ENCODE data around the gene STK39.

The STK39 gene

DNA sequence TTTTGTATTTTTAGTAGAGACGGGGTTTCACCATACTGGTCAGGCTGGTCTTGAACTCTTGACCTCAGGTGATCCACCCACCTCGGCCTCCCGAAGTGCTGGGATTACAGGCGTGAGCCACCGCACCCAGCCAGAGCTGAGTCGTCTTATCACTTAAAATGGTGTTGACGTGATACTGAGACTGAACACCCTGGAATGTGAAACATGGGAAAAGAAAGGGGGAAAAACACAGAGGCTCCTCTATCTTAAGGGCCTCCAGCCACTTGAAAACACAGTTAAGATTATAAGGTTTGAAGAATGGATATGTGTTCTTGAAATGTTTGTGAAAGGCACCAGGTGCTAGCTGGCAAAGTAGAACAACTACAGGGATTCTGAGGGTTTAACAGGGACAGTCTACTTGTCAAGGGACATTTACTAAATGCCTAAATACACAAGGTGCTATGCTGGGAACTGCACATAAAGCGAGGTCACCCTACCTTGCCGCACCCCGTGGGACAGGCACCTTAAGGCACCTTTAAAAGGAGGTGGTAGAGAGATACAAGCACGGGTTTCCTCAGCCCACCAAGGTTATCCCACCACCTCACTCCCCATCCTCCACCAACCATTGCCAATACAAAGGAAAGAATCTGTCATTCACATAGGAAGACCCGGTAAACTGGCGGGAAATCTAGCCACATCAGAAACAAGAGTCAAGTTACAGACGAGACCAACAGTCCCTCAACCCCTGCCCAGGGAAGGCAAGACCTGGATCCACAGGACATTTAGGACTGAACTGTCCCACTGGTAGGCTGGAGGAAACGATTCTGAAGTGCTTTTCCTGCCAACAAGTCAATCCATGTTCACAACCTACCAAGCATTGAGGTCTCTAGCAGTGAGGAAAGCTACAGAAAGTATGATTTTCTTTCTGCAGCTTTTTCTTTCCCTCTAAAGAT lies 43.4 kb downstream of the STK39 start:
- peak in 1 of 2 donors; percentile 43 for DNase-seq (ENCODE audit: low read depth in 2 of 2)
- TF ChIP-seq, protein P1, sequence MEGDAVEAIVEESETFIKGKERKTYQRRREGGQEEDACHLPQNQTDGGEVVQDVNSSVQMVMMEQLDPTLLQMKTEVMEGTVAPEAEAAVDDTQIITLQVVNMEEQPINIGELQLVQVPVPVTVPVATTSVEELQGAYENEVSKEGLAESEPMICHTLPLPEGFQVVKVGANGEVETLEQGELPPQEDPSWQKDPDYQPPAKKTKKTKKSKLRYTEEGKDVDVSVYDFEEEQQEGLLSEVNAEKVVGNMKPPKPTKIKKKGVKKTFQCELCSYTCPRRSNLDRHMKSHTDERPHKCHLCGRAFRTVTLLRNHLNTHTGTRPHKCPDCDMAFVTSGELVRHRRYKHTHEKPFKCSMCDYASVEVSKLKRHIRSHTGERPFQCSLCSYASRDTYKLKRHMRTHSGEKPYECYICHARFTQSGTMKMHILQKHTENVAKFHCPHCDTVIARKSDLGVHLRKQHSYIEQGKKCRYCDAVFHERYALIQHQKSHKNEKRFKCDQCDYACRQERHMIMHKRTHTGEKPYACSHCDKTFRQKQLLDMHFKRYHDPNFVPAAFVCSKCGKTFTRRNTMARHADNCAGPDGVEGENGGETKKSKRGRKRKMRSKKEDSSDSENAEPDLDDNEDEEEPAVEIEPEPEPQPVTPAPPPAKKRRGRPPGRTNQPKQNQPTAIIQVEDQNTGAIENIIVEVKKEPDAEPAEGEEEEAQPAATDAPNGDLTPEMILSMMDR (IDR thresholded peaks at IDR 0.05; ENCODE audit: low read depth, low read length), result no peak
- no peak overlapping the region for H3K4me3 ChIP-seq (replicated peaks in 1 of 2; ENCODE audit: low read depth in 2 of 2, low read length in 2 of 2)

DNA sequence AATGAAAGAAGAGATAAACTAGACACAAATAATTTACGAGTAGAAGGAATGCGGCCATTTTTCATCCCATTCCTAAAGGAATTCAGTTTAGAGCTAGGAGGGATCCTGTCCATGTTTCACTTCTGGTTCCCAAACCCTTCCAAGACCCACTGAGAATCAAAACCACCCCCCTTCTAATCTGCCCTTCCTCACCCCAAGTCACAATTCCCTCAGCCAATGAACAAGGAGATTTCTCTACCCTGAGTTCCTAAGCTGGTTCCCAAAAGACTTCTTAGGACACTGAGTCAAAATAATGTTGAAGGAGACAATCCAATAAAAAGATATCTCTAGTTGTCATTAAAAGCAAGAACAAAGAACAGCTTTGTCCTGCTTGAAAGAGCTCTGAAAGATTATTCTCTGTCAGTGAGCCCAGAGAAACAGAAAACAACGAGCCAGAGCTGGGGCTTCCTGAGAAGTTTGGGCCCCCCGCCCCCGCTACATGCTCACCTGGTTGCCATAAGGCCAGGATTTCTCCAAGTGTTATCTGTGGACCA lies 45.7 kb downstream of the STK39 start:
- no peak for DNase-seq (ENCODE audit: low read depth in 2 of 2)
- H3K4me3 ChIP-seq (replicated peaks in 1 of 2; ENCODE audit: low read depth in 2 of 2, low read length in 2 of 2), result no peak overlapping the region
- TF ChIP-seq, protein P1 (IDR thresholded peaks at IDR 0.05; ENCODE audit: low read depth, low read length), result no peak

DNA sequence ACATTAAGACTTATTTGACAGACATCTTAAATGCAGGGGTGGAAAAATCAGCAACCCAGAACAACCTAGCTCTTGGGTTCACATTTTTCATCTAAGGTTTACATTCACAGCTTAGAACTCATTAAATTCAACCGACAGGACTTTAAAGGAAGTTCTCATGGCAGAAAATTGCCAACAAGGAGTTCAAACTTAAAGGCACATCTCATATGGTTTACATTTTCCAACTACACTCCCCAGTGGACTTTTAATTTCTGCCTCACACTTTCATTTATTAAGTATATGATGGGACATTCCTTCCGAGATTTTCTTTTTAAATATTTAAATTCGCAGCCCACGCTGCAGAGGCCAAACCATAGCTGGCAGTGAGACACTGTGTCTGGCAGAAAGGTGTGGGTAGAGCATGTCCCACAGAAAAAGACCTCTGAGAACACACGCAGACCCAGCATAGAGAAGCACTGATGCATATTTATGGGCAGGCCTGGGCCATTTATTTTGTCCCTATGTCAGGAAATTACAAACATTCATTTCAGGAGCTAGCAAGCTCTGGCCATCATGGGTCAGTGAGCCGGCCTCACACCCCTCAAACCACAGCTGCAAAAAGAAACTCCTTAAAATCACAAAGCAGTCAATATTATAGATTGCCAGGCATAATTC lies 46.3 kb downstream of the STK39 start:
- TF ChIP-seq, protein P1 (IDR thresholded peaks at IDR 0.05; ENCODE audit: low read depth, low read length), result no peak
- H3K4me3 ChIP-seq (replicated peaks in 1 of 2; ENCODE audit: low read depth in 2 of 2, low read length in 2 of 2), result no peak overlapping the region

DNA sequence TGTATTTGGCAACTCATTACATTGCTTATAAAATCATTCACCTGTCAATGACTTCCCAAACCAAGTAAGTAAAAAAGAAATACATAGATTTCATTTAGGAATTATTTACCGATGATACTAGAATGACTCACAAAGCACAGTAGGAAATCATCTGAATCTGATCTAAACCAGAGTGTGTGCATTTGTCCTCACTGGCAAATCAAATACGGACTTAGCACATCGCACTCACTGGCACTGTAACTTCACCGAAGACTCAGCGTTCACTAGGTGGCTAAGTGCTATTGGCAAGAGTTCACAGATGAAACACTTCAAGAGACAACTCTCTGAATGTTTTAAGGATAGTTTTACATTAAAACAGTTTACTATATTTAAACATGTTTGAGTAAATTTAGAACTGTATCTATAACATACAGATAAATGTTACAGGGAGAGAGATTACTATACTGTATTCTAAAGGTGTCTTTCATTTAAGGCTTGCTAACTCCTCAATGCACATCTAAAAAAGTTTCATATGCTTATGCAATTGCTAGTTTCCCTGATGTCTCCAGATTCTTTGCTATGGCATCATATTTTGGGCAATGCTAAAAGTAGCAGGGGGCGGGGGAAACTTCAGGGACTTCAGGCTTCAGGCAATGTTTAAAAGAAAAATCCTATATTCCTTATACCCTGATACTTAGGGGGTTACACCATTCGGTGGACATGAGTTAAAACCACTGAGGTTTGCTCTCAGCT lies 48.8 kb downstream of the STK39 start:
- no peak overlapping the region for H3K4me3 ChIP-seq (replicated peaks in 1 of 2; ENCODE audit: low read depth in 2 of 2, low read length in 2 of 2)
- TF ChIP-seq, protein P1 (IDR thresholded peaks at IDR 0.05; ENCODE audit: low read depth, low read length), result no peak
- DNase-seq (ENCODE audit: low read depth in 2 of 2), result peak in 1 of 2 donors; percentile 54

More for the DNA sequence above, 46.3 kb downstream of the STK39 start:
- DNase-seq (ENCODE audit: low read depth in 2 of 2), result no peak

DNA sequence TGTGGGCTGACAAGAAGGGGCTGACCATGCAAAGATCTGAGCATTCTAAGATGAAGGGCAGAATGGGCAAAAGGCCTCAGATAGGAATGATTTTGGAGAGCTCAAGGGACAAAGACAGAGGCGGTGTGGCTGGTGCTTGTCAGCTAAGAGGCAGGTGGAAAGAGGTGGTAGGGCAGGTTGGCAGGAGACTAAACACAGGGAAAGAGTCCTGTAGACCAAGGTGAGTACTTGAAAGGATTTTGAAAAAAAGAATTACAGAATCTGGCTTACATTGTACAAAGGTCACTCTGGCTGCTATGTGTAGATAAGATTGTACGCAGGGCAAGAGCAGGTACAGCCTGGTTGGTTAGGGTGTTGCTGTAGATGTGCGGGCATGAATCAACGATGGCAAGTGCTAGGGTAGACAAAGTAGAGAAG lies 50.6 kb downstream of the STK39 start:
- DNase-seq (ENCODE audit: low read depth in 2 of 2), result no peak
- TF ChIP-seq, protein P1 (IDR thresholded peaks at IDR 0.05; ENCODE audit: low read depth, low read length), result no peak
- no peak overlapping the region for H3K4me3 ChIP-seq (replicated peaks in 1 of 2; ENCODE audit: low read depth in 2 of 2, low read length in 2 of 2)

DNA sequence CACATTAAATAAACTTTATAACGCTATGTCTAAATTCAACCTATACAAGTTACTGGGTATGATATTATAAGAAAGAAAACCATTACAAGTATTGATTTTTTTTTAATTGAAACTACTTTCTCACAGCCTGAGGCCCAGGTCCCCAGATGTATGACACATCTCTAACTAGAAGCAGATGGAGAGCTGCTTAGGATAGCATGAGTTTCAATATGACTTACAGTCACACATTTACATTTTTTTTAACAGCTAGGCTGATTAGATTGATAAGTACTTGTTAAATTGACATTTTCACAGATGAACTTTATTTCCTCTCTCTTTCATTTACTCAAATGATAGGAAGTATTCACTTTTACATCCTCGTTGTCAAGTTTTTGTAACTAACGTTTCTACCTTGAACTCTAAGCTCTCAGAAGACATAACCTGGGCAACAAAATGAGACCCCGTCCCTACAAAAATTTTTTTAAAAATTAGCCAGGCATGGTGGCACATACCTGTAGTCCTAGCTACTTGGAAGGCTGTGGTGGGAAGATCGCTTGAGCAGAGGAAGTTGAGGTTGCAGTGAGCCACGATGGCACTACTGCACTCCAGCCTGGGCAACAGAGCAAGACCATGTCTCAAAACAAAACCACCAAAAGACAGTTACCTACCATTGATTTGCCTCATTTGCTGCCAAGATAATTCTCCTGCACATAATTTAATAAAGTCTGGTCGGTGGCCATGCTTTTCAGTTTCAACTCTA lies 52.4 kb downstream of the STK39 start:
- no peak overlapping the region for H3K4me3 ChIP-seq (replicated peaks in 1 of 2; ENCODE audit: low read depth in 2 of 2, low read length in 2 of 2)
- no peak for DNase-seq (ENCODE audit: low read depth in 2 of 2)

More for the DNA sequence above, 52.4 kb downstream of the STK39 start:
- TF ChIP-seq, protein P1 (IDR thresholded peaks at IDR 0.05; ENCODE audit: low read depth, low read length), result no peak
